Raji (cell line): ENCODE results near the gene TCEAL7.

Source experiments
- POLR2A ChIP-seq: IDR thresholded peaks from 2 replicates; pipeline ENCODE4 v1.6.1; 2011; ENCODE audit warnings: low read depth, low read length, control low read depth; ENCODE audit not compliant: insufficient read depth

The TCEAL7 gene

GRCh38 chrX:103360092-103360491 is 30.1 kb downstream of the TCEAL7 start:
- TF ChIP-seq POLR2A = no peak

GRCh38 chrX:103360916-103361315 is 30.9 kb downstream of the TCEAL7 start:
- TF ChIP-seq POLR2A = no peak

GRCh38 chrX:103361798-103362197 is 31.8 kb downstream of the TCEAL7 start:
- no peak for TF ChIP-seq POLR2A

GRCh38 chrX:103362474-103362873 is 32.4 kb downstream of the TCEAL7 start:
- TF ChIP-seq POLR2A = no peak

- no peak for TF ChIP-seq POLR2A
Measured at GRCh38 chrX:103363046-103363445, 33.0 kb downstream of the TCEAL7 start.

- TF ChIP-seq POLR2A = no peak
Measured at GRCh38 chrX:103367502-103367901, 37.5 kb downstream of the TCEAL7 start.

- TF ChIP-seq POLR2A = no peak
Measured at GRCh38 chrX:103369479-103369878, 39.4 kb downstream of the TCEAL7 start.

GRCh38 chrX:103372886-103373285 is 42.8 kb downstream of the TCEAL7 start:
- TF ChIP-seq POLR2A = no peak

GRCh38 chrX:103373581-103373980 is 43.5 kb downstream of the TCEAL7 start:
- TF ChIP-seq POLR2A = no peak

- TF ChIP-seq POLR2A = no peak
Measured at GRCh38 chrX:103376118-103376978, 46.3 kb downstream of the TCEAL7 start, which contains the start of gene BEX3. TSS of gene BEX3 (plus strand) at chrX:103376538. CDS start at chrX:103377522, 984 bp downstream.

GRCh38 chrX:103376979-103377324 is 46.9 kb downstream of the TCEAL7 start:
- no peak for TF ChIP-seq POLR2A

GRCh38 chrX:103378990-103379389 is 49.0 kb downstream of the TCEAL7 start:
- TF ChIP-seq POLR2A = no peak
